ENCODE results near the gene RSPRY1.

GRCh38 chr16:57289391-57290257 is 103.5 kb downstream of the RSPRY1 start:
- TF ChIP-seq GATA2 (IDR thresholded peaks at IDR 0.05; ENCODE audit: low read depth, low read length), result no peak
- TF ChIP-seq GATA3 (IDR thresholded peaks at IDR 0.05; ENCODE audit: low read depth, low read length), result no peak
